Suprapubic skin (tissue), 4 donors: Measurements from ENCODE around the gene USP35.

Source experiments
- CTCF ChIP-seq, 2 donors: fragments of 200-600 bp in 1 of 2; fragments of 450-650 bp in 1 of 2; sonication (generic) in 1 of 2; IDR thresholded peaks; one replicate each; pipeline ENCODE4 v1.5.1; 2016 to 2019; ENCODE audit warnings: antibody characterized with exemption in 2 of 2, mild to moderate bottlenecking in 1 of 2, moderate library complexity in 1 of 2
- EP300 ChIP-seq: sonication (generic); formaldehyde crosslinking; IDR thresholded peaks from one replicate; pipeline ENCODE4 v1.6.1; 2017; ENCODE audit warnings: antibody characterized with exemption
- POLR2AphosphoS5 ChIP-seq, 3 donors: sonication (generic); formaldehyde crosslinking; IDR thresholded peaks; one replicate each; pipeline ENCODE4 v1.6.1; 2017; ENCODE audit warnings: antibody characterized with exemption in 3 of 3

- TF ChIP-seq POLR2AphosphoS5 (IDR thresholded peaks at IDR 0.05), result no peak
- no peak for TF ChIP-seq CTCF (IDR thresholded peaks at IDR 0.05)
- no peak for TF ChIP-seq EP300
Measured at GRCh38 chr11:78168539-78169477, 19.9 kb upstream of the USP35 start.
